Limb (tissue), 2 donors: ENCODE data around the gene USO1.
"Not testable (repeated sequence)": the region's sequence is repeated elsewhere in the genome, so short reads cannot be mapped to it uniquely, and the experiment has no call there.

ENCODE experiments used
- DNase-seq, 2 donors: peaks; one replicate each; pipeline ENCODE4 v3.0.0-alpha.2; 2016; ENCODE audit errors: extremely low spot score in 2 of 2

Gene USO1, protein sequence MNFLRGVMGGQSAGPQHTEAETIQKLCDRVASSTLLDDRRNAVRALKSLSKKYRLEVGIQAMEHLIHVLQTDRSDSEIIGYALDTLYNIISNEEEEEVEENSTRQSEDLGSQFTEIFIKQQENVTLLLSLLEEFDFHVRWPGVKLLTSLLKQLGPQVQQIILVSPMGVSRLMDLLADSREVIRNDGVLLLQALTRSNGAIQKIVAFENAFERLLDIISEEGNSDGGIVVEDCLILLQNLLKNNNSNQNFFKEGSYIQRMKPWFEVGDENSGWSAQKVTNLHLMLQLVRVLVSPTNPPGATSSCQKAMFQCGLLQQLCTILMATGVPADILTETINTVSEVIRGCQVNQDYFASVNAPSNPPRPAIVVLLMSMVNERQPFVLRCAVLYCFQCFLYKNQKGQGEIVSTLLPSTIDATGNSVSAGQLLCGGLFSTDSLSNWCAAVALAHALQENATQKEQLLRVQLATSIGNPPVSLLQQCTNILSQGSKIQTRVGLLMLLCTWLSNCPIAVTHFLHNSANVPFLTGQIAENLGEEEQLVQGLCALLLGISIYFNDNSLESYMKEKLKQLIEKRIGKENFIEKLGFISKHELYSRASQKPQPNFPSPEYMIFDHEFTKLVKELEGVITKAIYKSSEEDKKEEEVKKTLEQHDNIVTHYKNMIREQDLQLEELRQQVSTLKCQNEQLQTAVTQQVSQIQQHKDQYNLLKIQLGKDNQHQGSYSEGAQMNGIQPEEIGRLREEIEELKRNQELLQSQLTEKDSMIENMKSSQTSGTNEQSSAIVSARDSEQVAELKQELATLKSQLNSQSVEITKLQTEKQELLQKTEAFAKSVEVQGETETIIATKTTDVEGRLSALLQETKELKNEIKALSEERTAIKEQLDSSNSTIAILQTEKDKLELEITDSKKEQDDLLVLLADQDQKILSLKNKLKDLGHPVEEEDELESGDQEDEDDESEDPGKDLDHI

DNA sequence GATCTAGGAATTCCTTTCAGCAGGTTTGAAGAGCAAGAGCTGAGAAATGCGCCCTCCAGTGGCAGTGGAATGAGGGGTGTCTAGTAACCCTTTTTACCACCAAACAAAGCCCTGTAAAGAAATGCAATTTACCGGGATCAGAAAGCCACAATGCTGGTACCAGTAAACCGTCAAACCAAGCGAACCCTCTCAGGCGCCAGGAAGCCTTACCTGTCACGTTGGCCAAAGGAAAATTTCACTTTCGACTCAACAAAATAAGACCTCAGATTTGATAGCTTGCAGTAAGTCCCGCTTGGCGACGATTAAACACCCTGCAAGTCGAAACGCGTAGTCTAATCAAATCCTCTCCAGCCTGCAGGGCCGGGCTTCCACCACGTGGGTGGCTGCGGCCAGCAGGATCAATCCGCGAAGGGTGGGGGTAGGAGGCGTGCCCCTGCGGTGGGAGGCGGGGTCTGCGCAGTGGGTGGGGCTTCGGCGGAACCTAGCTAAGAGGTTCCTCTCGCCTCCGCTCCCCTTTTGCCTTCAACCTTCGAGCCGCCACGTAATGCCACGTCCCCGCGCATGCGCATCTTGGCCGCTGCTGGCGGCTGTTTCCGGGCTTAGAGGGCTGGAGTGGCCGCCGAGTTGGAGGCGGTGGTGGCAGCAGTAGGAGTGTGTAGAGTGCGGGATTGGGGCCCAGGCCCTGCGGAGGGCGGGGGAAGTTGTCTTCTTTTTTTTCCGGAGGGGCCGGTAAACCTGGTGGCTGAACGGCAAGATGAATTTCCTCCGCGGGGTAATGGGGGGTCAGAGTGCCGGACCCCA, at the start of gene USO1:
Gene USO1, plus strand, starts transcription at position 512 of the 801 bp plus-strand sequence. Its CDS starts 243 bp downstream, at position 755.
- DNase-seq, result peak; percentile 98 to 100

DNA sequence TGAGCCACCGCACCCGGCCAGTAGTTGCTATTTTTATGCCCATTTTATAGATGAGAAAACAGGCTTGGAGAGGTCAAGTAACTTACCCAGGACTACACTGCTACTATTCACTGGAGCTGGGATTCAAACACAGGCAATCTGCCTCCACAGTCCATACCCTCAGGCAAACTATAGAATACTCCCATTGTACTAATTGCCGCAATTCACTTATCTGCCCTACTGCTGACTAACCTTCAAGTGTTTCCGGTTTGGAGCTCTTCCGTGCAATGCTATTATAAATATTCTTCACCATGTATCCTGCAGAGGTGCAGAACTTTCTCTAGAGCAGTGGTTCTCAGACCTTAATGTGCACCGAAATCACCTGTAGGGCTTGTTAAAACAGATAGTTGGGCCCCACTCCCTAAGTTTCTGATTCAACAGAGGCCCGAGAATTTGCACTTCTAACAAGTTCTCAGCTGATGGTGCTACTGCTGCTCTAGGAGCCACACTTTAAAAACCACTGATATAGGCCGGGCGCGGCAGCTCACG, 49.3 kb upstream of the USO1 start:
- DNase-seq, result no peak

DNA sequence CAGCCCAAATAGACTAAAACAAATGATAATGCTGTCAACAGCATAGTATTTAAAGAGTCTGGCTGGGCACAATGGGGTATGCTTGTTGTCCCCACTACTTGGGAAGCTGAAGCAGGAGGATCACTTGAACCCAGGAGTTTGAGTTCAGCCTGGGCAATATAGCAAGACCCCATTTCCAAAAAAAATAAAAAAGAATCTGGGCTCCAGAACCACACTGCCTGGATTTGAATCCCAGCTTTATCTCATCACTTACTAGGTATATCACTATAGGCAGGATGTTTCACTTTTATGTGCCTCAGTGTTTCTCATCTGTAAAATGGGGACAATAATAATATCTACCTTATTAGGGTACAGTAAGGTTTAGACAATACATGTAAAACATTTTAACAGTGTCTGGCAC, 45.9 kb upstream of the USO1 start:
- DNase-seq, result no peak

DNA sequence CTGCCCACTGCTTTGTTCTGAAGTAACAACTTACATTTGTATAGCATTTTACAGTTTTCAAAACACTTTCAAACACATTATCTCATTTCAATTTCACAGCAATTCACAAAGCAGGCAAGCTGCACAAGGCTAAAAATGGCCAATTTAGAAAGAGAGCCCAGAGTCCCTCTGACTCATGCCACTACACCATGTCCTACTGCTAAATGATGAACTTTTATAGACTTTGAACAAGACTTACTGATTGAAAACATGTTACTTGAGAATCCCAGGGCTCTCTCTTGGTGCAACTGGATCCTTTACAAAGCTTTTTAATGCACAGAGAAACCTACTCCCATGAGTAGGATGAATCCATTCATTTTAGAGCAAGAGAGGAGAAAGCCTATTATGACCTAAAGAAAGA, 45.4 kb upstream of the USO1 start:
- no peak for DNase-seq

DNA sequence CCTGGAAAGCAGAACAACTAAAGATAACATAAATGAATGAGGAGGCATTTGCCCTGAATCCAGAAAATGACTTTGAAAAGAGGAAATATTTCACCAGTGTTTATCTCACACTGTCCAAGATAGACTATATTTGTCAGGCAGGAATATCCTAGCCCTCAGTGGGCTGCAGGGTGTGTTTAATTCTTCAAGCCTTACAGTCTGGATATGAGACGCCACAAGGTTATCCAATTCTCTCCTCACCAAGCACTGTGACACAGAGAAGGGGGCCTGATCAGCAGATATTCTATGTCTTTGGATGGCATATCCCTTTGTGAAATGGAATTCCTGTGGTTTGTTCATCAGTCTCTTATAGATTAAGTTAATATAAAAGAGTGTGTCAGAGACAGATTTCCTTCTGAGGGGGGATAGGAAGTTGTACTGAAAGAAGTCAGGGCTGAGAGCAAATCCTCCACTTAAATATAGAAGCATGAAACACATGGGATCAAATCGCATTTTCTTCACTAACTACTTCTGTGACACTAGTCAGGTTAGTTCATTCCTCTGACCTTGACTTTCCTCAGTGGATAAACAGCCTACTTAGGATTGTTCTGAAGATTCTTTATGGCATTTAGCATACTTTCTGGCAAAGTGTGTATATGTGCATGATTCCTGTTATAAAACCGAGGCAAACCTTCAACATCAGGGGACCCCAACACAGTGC, 44.4 kb upstream of the USO1 start:
- DNase-seq, result no peak

DNA sequence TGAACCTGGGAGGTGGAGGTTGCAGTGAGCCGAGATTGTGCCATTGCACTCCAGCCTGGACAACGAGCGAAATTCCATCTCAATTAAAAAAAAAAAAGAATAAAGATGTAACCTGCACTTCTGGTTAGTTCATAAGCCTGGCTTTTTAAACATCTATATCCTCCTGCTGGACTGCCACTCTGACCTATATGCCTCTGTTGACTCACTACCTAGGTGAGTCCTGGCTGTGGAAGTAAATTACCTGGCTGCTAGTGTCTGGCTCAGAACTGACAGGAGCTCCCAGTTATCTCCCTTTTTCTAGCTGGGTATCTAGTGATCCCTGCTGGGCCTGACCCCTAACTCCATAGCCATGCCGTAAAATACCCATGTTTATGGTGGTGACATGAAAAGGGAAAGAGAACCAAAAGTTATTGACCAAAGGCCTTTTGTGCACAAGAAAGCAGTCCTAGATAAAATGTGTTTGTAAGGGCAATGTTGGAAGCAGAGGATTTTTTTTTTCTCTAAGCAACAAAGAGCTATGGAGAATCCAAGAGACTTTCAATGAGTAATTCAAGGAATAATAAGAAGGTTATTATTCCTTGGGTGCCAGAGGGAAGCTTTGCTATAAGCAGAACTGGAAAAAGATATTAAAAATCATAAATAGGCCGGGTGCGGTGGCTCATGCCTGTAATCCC, 40.8 kb upstream of the USO1 start:
- no peak for DNase-seq

DNA sequence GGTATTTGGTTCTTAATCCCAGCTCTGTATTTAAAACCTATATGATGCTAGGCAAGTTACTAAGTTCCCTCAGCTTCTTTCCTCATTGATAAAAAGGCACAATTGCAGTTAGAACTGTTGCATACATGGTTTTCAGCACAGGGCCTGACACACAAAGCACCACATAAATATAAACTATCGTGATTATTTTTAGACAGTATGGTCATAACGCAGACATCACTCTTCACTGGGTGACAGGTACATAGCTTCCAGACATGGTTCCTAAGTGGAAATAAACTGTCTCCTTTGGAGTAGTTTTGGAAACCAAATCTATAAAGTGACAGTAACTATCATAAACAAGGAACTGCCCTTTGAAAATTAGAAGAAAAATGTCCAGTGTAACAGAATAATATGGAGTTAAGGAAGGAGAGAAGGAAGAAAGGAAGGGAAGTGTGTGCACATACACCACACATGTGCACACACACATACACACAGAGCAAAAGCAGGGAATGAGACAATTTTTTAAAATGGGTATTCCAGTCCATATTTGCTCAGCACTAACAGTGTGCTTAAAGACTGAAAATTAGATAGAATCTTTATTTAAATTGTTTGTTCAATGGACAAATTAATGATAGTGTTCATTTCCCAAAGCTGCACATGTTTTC, 38.7 kb upstream of the USO1 start:
- no peak for DNase-seq

DNA sequence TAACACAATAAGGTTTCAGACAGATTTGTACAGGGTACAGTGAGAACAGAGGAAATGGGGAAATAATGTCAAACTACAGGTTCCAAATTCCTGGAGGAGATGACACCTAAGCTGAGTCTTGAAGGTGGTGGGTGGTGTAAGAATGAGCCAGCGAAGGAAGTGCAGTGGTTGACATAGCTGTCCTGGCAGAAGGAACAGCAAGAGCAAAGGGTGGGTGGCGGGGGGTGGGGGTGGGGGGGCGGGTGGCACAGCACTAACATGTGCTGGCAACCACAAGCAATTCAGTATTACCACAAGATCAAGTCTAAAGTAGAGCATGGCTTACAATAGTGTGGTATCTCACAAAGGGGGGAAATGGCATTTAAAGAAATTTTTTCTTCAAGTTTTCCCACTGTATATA, 38.0 kb upstream of the USO1 start:
- no peak for DNase-seq

DNA sequence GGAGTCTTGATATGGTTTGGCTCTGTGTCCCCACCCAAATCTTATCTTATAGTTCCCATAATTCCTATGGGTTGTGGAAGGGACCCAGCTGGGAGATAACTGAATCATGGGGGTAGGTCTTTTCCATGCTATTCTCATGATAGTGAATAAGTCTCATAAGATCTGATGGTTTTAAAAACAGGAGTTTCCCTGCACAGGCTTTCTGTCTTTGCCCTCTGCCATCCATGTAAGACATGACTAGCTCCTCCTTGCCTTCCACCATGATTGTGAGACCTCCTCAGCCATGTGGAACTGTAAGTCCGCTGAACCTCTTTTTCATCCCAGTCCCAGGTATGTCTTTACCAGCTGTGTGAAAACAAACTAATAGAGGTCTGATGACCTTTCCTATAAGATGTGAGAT, 37.3 kb upstream of the USO1 start:
- DNase-seq, result not testable (repeated sequence)

DNA sequence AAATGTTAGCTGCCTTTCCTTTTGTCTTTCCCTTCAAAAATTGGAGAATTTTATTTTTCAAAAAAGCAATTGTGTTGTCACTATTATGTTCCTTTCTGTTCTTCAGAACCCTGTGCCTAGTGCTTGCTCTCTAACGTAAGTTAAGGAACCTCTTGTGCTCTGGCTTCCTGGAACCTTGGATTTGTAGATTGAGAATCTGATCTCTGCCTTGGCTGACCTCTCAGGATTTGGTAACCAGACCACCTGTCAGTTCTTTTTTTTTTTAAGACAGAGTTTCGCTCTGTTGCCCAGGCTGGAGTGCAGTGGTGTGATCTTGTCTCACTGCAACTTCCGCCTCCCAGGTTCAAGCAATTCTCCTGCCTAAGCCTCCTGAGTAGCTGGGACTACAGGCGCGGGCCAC, 32.3 kb upstream of the USO1 start:
- DNase-seq, result not testable (repeated sequence)

DNA sequence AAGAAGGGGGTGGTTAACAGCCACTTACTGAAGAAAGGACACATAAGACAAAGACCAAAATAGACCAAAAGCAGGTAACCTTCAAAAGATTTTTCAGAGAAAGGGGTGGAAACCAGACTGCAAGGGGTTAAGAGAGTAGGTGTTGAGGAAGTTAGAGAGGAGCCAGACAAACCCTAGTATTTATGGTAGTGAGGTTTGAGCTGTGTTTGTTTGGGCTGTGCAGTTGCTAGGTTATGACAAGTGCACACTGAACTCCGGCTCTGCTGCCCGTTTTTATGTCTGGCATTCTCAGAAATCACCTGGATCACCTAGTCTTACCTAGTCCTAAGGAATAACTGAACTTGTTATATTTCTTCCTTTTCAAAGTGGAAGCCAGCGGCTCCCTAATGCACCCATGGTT, 28.3 kb upstream of the USO1 start:
- no peak for DNase-seq

DNA sequence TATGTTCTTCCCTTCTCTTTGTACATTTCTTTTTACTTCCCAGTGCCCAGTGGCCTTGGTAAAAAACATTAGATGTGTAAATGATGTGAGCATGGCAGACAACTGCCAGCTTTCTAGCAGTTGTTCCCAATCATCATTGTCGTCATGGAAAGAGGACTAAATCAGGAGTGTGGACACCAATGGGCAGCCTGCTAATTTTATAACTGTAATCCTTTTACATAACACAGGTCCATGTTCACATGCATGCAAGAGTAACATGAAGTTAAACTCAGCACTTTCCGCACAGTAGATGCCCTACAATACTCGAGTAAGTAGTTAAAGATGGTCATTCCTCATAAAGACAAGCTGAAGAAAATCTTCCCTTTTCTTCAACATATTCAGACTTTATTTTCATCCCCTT, 27.8 kb upstream of the USO1 start:
- no peak for DNase-seq

DNA sequence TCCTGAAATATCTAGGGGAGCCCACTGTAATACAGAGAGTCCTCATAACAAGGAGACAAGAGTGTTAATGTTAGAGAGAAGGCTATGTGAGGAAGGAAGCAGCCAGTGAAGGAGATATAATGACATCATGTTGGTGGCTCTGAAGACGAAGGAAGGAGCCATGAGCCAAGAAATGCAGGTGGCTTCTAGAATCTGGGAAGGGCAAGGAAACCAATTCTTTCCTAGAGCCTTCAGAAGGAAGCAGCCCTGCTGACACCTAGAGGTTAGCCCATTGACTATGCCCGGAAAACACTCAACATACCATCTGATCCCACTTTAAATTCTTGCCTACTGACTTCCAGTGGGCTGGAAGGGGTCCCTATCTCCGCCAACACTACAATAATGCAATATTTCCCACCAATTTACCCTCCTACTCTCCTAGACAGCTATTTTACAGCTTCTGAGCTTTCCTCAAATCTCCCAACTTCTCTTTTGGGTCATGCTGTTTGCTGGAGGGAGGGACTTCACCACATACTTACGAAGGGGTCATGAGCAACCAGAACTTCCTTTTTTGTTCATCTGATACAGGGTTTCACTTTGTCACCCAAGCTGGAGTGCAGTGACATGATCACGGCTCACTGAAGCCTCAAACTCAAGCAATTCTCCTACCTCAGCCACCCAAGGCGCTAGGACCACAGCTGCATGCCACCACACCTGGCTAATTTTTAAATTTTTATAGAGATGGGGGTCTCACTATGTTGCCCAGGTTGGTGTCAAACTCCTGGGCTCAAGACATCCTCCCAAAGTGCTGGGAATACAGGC, 26.0 kb upstream of the USO1 start:
- no peak for DNase-seq

DNA sequence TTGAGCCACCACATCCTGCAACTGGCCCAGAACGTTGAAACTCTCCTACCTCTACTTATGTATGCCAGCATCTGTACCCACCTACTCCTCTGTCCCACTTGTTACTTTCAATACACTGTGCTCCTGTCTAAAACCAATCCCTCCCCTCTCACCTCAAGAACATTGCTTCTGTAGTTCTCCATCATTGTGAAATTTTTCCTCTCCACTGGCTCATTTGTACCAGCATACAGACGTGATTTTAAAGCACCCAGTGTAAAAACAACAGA, 25.5 kb upstream of the USO1 start:
- DNase-seq, result no peak

DNA sequence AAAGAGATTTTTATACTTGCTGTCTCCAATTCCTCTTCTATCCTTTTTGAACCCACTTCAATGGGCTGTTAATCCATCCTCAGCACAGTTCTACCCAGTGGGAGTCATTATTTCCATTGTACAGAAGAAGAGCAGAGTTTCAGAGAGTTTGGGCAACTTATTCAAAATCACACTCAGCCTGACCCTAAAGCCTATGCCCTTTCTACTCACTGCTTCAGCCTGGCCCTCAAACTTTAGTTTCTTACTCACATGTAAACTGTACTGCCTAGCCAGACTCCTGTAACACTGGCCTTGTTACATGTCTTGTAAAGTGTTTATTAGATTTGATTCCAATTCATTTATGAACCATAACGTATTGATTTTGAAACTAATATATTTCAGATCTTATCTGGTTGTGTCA, 25.1 kb upstream of the USO1 start:
- no peak for DNase-seq

DNA sequence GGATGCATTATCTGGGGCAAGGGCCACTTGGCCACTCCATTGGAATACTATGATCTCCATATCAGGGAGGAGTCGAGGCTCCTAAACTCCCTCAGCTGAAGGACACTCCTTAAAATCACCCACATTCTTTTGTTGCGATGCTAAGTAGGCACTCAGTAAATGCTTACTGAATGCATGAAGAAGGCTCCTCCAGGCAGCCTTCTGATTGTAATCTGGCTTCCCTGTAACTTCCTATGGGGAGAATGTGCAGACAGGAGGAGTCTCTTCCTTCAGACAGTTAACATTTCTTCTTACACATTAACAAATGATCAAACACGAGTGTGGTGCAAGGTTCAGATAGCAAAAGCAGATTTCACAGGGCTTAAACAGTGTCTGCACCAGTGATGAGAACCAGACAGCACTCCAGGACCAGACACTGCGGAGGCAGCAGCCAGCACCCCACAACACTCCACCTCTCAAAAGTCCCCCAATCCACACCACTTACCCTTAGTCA, 21.4 kb upstream of the USO1 start:
- no peak for DNase-seq

DNA sequence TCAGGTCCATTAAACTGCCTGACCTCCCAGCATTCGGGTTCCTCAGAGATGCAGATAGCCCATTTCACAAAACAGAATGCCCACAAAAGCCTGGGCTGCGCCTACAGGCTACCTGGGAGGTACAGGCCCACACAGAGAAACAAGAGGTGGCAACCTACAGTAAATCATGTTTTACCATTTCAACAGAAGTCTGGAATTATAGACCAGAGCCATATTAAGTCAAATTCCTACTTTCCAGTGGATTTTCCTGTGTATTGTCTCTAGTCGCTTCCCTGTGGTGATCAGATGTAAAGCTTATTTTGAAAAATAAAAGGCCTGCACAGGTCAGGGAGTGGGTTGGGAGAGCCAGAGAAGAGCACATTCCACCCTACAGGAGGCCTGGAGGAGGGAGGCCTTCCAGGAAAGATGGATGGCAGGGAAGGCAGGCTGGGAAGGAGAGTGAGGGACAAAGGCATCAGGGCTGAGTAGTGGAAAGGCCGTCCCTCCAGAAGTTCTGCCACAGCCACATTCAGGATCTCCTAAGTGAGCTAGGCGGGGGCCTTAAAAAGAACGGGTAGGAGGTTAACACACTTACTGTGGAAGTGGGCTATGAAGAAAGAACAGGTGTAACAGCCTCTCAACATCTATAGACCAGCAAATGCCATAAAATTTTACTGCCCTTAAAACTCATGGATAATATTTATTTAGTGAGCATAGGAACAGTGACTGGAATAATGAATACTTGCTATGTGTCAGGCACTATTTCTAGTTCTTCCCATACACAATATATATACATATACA, 19.0 kb upstream of the USO1 start:
- no peak for DNase-seq

DNA sequence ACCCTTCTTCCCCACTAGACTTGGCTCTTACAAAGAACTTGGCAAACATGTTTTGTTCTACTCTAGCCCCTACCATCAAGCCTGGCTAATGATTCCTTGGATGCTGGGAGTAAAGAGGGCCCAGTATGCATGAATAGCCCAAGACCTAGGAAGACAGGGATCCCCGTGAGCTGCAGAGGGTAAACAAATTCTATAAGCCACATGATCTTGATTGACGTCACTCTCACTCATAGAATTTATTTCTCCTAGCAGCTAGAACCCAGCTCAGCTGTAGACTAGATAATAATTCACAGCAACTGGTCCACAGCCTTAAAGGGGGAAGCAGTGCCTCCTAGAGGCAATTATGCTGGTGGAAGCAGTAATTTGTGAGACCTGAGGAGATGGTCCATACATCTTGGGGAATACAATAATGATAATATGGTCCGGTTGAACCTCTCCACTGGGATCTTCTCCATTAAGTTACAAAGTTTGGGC, 16.1 kb upstream of the USO1 start:
- no peak for DNase-seq
